ENCODE results near the gene BAAT.
"Not testable (repeated sequence)": the region's sequence is repeated elsewhere in the genome, so short reads cannot be mapped to it uniquely, and the experiment has no call there.

The BAAT gene

GRCh38 chr9:101384873-101385536, at the start of gene BAAT:
Gene BAAT, minus strand, starts transcription at chr9:101385006. Its CDS starts 13,602 bp downstream, at chr9:101371404.
- not testable (repeated sequence) for H4K20me1 ChIP-seq (ENCODE audit: insufficient read depth, low read length); H3K9ac ChIP-seq (ENCODE audit: low read length); H3K4me3 ChIP-seq (ENCODE audit: low read length); H3K79me2 ChIP-seq (ENCODE audit: low read length); H3K4me2 ChIP-seq (ENCODE audit: low read length); H3K27ac ChIP-seq (ENCODE audit: low read length); H3K27me3 ChIP-seq (ENCODE audit: low read depth, low read length); H3K4me1 ChIP-seq (ENCODE audit: low read length); H3K9me3 ChIP-seq (ENCODE audit: insufficient read depth, low read length); H2AFZ ChIP-seq (ENCODE audit: low read depth, low read length)
- peaks cover 20% of the 10 kb centered on the region for H3K36me3 ChIP-seq (replicated peaks; ENCODE audit: low read depth, low read length)

GRCh38 chr9:101433229-101433628, 48.4 kb upstream of the BAAT start:
- Histone ChIP-seq H3K9ac (ENCODE audit: low read length) (no peak overlapping the region), H3K9me3 (ENCODE audit: insufficient read depth, low read length) (no peaks in the 10 kb centered on the region), H3K27ac (ENCODE audit: low read length) (no peak overlapping the region), H3K79me2 (ENCODE audit: low read length) (no peaks in the 10 kb centered on the region), H2AFZ (ENCODE audit: low read depth, low read length) (no peak overlapping the region), H3K4me1 (ENCODE audit: low read length) (peaks cover 13% of the 10 kb centered on the region), H3K27me3 (ENCODE audit: low read depth, low read length) (no peaks in the 10 kb centered on the region), H3K4me3 (ENCODE audit: low read length) (no peak overlapping the region), H3K4me2 (ENCODE audit: low read length) (no peak overlapping the region), H4K20me1 (ENCODE audit: insufficient read depth, low read length) (no peaks in the 10 kb centered on the region), H3K36me3 (replicated peaks; ENCODE audit: low read depth, low read length) (no peaks in the 10 kb centered on the region)
- TF ChIP-seq CTCF (IDR thresholded peaks at IDR 0.05; ENCODE audit: low read depth, low read length): no peak
- no peak for TF ChIP-seq EZH2phosphoT487 (IDR thresholded peaks at IDR 0.05; ENCODE audit: low read depth)

- H3K27ac ChIP-seq (ENCODE audit: low read length): no peak overlapping the region
- H3K4me1 ChIP-seq (ENCODE audit: low read length): peaks cover 15% of the 10 kb centered on the region
- no peak overlapping the region for H3K4me3 ChIP-seq (ENCODE audit: low read length)
- no peak for TF ChIP-seq EZH2phosphoT487 (IDR thresholded peaks at IDR 0.05; ENCODE audit: low read depth)
- TF ChIP-seq CTCF (IDR thresholded peaks at IDR 0.05; ENCODE audit: low read depth, low read length): no peak
- H3K36me3 ChIP-seq (replicated peaks; ENCODE audit: low read depth, low read length): no peaks in the 10 kb centered on the region
- H3K4me2 ChIP-seq (ENCODE audit: low read length): no peak overlapping the region
- H4K20me1 ChIP-seq (ENCODE audit: insufficient read depth, low read length): no peaks in the 10 kb centered on the region
- H3K79me2 ChIP-seq (ENCODE audit: low read length): no peaks in the 10 kb centered on the region
- no peak overlapping the region for H3K9ac ChIP-seq (ENCODE audit: low read length)
- H2AFZ ChIP-seq (ENCODE audit: low read depth, low read length): no peak overlapping the region
- no peaks in the 10 kb centered on the region for H3K27me3 ChIP-seq (ENCODE audit: low read depth, low read length)
- no peaks in the 10 kb centered on the region for H3K9me3 ChIP-seq (ENCODE audit: insufficient read depth, low read length)
Measured at GRCh38 chr9:101432740-101433139, 47.9 kb upstream of the BAAT start.

- H3K79me2 ChIP-seq (ENCODE audit: low read length): no peaks in the 10 kb centered on the region
- H3K36me3 ChIP-seq (replicated peaks; ENCODE audit: low read depth, low read length): no peaks in the 10 kb centered on the region
- H3K27ac ChIP-seq (ENCODE audit: low read length): no peak overlapping the region
- no peak overlapping the region for H3K4me3 ChIP-seq (ENCODE audit: low read length)
- peaks cover 19% of the 10 kb centered on the region for H3K4me1 ChIP-seq (ENCODE audit: low read length)
- no peaks in the 10 kb centered on the region for H4K20me1 ChIP-seq (ENCODE audit: insufficient read depth, low read length)
- no peaks in the 10 kb centered on the region for H3K27me3 ChIP-seq (ENCODE audit: low read depth, low read length)
- H3K4me2 ChIP-seq (ENCODE audit: low read length): no peak overlapping the region
- TF ChIP-seq EZH2phosphoT487 (IDR thresholded peaks at IDR 0.05; ENCODE audit: low read depth): no peak
- no peak for TF ChIP-seq CTCF (IDR thresholded peaks at IDR 0.05; ENCODE audit: low read depth, low read length)
- H3K9me3 ChIP-seq (ENCODE audit: insufficient read depth, low read length): no peaks in the 10 kb centered on the region
- H3K9ac ChIP-seq (ENCODE audit: low read length): no peak overlapping the region
- H2AFZ ChIP-seq (ENCODE audit: low read depth, low read length): no peak overlapping the region
Measured at GRCh38 chr9:101432171-101432570, 47.4 kb upstream of the BAAT start.

Data from OCI-LY3 (cell line).